ENCODE data around the gene CARM1.

CARM1 gene

DNA sequence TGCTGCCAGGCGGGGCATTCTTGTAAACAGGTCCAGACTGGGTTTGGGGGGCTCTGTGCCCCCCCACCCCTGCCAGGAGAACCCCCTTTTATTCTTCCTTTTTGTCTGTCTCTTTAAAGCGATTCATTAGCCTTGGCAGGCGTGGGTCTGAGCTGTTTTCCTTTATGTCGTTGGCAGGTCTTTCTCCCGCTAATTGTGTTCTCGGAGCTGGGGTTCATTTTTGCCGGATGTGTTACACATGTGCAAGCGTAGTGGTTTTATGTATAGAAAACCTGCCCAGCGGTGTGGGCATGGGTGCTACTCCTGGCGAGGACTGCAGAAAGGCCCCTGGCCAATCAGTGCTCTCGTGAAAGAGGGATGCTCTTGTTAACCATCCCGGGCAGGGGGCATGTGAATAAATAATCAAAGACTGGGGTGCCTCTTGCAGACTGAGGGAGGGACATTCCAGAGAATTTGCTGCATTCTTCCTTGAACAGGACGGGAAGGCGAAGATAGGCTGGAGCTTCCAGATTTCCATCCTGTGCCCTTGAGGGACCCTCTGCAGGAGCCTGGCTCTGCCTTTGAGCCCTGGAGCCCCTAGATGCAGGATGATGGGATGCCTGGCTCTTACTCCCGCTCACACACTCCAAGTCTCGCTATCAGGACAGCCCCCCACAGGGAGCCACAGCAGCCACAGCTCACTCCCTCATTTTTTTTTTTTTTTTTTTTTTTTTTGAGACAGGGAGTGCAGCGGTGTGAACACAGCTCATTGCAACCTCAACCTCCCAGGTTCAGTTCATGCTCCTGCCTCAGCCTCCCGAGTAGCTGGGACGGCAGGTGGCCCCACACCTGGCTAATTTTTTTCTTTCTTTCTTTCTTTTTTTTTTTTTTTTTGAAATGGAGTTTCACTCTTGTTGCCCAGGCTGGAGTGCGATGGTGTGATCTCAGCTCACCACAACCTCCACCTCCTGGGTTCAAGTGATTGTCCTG lies 14.1 kb downstream of the CARM1 start:
- no peak for DNase-seq
- Mint-ChIP-seq H3K27ac (peak overlapping the region; percentile 94), H3K36me3 (ENCODE audit: low read depth) (no peaks in the 10 kb centered on the region), H3K27me3 (ENCODE audit: low read depth, poor library complexity) (peaks cover 3% of the 10 kb centered on the region), H3K4me1 (peaks cover 70% of the 10 kb centered on the region), H3K4me3 (peak overlapping the region; percentile 29), H3K9me3 (no peaks in the 10 kb centered on the region)
- TF ChIP-seq, protein P1, sequence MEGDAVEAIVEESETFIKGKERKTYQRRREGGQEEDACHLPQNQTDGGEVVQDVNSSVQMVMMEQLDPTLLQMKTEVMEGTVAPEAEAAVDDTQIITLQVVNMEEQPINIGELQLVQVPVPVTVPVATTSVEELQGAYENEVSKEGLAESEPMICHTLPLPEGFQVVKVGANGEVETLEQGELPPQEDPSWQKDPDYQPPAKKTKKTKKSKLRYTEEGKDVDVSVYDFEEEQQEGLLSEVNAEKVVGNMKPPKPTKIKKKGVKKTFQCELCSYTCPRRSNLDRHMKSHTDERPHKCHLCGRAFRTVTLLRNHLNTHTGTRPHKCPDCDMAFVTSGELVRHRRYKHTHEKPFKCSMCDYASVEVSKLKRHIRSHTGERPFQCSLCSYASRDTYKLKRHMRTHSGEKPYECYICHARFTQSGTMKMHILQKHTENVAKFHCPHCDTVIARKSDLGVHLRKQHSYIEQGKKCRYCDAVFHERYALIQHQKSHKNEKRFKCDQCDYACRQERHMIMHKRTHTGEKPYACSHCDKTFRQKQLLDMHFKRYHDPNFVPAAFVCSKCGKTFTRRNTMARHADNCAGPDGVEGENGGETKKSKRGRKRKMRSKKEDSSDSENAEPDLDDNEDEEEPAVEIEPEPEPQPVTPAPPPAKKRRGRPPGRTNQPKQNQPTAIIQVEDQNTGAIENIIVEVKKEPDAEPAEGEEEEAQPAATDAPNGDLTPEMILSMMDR (IDR thresholded peaks at IDR 0.05): no peak

- DNase-seq: peak; percentile 27
- TF ChIP-seq, protein P1 (IDR thresholded peaks at IDR 0.05): no peak
Observed at GRCh38 chr19:10887616-10888367, 16.4 kb downstream of the CARM1 start.

DNA sequence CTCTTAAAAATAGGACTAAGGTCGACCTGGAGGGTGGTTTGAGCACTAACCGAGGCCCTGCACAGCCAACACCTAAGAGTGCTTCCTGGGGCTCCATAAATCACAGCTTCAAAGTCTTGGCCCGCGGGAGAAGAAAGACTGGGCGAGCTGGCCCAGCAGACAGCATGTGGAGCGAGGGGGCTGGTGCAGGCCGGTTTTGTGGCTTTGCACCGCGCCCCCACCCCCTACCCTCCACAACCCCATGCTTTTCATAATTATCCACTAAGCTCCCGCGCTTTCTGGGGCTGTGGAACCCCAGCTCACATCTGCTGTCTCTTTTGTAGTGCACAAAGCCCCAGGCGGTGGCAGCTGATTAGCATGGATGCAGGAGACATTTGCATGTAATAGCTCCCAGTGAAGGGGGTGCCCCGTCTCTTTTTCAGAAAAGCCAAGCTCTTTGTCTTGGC lies 17.1 kb downstream of the CARM1 start:
- Mint-ChIP-seq H3K36me3 (ENCODE audit: low read depth) (no peaks in the 10 kb centered on the region), H3K4me1 (peaks cover 61% of the 10 kb centered on the region), H3K27me3 (ENCODE audit: low read depth, poor library complexity) (no peaks in the 10 kb centered on the region), H3K9me3 (no peaks in the 10 kb centered on the region), H3K4me3 (no peak overlapping the region), H3K27ac (peak overlapping the region; percentile 85)
- TF ChIP-seq, protein P1 (IDR thresholded peaks at IDR 0.05): no peak
- DNase-seq: peak; percentile 47

More at GRCh38 chr19:10887616-10888367, 16.4 kb downstream of the CARM1 start:
- H3K27me3 Mint-ChIP-seq (ENCODE audit: low read depth, poor library complexity): no peaks in the 10 kb centered on the region
- H3K36me3 Mint-ChIP-seq (ENCODE audit: low read depth): no peaks in the 10 kb centered on the region
- peak overlapping the region; percentile 38 for H3K4me3 Mint-ChIP-seq
- no peaks in the 10 kb centered on the region for H3K9me3 Mint-ChIP-seq
- peak overlapping the region; percentile 99 for H3K27ac Mint-ChIP-seq
- peaks cover 68% of the 10 kb centered on the region for H3K4me1 Mint-ChIP-seq

GRCh38 chr19:10889880-10890279 lies 18.5 kb downstream of the CARM1 start:
- Mint-ChIP-seq H3K36me3 (ENCODE audit: low read depth) (no peaks in the 10 kb centered on the region), H3K4me1 (peaks cover 67% of the 10 kb centered on the region), H3K27ac (no peak overlapping the region), H3K9me3 (no peaks in the 10 kb centered on the region), H3K27me3 (ENCODE audit: low read depth, poor library complexity) (no peaks in the 10 kb centered on the region), H3K4me3 (no peak overlapping the region)
- DNase-seq: no peak
- TF ChIP-seq, protein P1 (IDR thresholded peaks at IDR 0.05): no peak

DNA sequence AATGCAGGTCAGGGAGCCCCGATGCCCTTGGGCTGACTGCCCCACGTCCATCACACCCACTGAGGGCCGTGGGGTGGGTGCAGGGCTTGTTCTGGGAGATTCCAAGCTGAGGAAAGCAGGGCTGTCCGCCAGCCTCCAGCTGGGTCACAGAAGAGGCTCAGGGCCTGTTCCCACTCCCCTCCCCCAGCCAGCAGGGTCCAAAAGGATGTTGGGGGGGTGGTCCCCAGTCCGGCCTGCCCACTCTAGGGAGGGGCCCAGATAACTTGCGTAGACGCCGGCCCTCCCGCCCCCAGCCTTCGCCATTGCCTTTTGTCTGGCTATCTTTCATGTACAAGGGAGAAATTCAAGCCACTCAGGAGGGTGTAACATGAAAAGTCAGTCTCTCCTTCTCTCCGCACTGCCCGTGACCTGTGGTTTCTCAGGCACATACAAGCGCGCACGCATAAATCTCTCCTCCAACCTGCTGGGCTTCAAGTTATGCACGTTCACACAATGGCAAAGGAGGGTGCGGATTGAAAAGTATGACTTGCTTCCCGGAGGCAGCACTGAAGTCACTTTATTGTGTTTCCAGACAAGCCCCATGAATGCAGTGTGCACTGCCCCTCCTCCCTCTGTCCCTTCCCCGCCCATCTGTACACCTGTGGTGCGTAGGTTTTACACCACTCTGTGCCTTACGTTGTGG lies 20.2 kb downstream of the CARM1 start:
- H3K4me1 Mint-ChIP-seq: peaks cover 74% of the 10 kb centered on the region
- H3K27ac Mint-ChIP-seq: peak overlapping the region; percentile 89
- H3K36me3 Mint-ChIP-seq (ENCODE audit: low read depth): no peaks in the 10 kb centered on the region
- H3K27me3 Mint-ChIP-seq (ENCODE audit: low read depth, poor library complexity): no peaks in the 10 kb centered on the region
- DNase-seq: no peak
- TF ChIP-seq, protein P1 (IDR thresholded peaks at IDR 0.05): no peak
- peak overlapping the region; percentile 38 for H3K4me3 Mint-ChIP-seq
- H3K9me3 Mint-ChIP-seq: no peaks in the 10 kb centered on the region

All from nephron progenitor cell (in vitro differentiated cells).